Measurements from ENCODE around the gene KLK5.
"Not testable (repeated sequence)": the region's sequence is repeated elsewhere in the genome, so short reads cannot be mapped to it uniquely, and the experiment has no call there.

The KLK5 gene

DNA sequence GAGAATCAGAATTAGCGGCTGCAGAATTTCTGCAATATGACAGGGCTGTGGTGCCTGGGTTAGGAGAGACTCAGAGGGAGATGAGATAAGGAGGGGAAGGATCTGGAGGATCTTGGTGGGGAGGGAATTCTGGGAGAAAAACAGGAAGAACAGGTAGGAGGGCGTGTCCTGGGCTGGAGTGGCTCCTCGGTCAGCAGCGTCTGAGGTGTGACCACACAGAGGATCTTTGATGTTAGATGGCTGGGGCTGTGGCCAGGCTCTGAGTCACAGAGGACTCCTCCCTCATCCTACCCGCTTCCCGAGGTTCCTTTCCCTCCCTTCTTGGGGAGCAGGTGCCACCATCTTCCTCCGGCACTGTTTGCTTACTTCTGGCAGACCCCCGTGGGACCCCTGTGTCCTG lies 22.9 kb upstream of the KLK5 start:
- no peak for DNase-seq
- H3K4me3 ChIP-seq (ENCODE audit: low read depth, low read length): no peak overlapping the region
- no peak overlapping the region for H3K27ac ChIP-seq

DNA sequence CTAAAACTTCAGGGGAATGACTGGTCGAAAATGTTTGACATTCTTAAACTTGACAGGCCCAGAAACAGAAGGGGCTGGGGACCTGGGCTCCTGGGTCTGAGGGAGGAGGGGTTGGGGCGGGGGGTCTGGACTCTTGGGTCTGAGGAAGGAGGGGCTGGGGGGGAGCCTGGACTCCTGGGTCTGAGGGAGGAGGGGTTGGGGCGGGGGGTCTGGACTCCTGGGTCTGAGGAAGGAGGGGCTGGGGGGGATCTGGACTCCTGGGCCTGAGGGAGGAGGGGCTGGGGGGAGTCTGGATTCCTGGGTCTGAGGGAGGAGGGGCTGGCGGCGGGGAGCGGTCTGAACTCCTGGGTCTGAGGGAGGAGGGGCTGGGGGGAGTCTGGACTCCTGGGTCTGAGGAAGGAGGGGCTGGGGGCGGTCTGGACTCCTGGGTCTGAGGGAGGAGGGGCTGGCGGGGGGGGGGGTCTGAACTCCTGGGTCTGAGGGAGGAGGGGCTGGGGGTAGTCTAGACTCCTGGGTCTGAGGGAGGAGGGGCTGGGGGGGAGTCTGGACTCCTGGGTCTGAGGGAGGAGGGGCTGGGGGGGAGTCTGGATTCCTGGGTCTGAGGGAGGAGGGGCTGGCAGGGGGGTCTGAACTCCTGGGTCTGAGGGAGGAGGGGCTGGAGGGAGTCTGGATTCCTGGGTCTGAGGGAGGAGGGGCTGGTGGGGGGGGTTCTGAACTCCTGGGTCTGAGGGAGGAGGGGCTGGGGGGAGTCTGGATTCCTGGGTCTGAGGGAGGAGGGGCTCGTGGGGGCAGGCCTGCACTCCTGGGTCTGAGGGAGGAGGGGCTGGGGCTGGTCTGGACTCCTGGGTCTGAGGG lies 22.1 kb upstream of the KLK5 start:
- Histone ChIP-seq H3K27ac (no peak overlapping the region), H3K9me3 (ENCODE audit: severe bottlenecking) (peaks cover 2% of the 10 kb centered on the region), H3K4me3 (ENCODE audit: low read depth, low read length) (no peak overlapping the region), H3K27me3 (ENCODE audit: insufficient read depth, low read depth, severe bottlenecking) (peaks cover 79% of the 10 kb centered on the region), H3K36me3 (no peaks in the 10 kb centered on the region)
- TF ChIP-seq, protein P1, sequence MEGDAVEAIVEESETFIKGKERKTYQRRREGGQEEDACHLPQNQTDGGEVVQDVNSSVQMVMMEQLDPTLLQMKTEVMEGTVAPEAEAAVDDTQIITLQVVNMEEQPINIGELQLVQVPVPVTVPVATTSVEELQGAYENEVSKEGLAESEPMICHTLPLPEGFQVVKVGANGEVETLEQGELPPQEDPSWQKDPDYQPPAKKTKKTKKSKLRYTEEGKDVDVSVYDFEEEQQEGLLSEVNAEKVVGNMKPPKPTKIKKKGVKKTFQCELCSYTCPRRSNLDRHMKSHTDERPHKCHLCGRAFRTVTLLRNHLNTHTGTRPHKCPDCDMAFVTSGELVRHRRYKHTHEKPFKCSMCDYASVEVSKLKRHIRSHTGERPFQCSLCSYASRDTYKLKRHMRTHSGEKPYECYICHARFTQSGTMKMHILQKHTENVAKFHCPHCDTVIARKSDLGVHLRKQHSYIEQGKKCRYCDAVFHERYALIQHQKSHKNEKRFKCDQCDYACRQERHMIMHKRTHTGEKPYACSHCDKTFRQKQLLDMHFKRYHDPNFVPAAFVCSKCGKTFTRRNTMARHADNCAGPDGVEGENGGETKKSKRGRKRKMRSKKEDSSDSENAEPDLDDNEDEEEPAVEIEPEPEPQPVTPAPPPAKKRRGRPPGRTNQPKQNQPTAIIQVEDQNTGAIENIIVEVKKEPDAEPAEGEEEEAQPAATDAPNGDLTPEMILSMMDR (IDR thresholded peaks at IDR 0.05; ENCODE audit: low read depth, low read length): no peak
- DNase-seq: no peak

More for the DNA sequence above, 22.9 kb upstream of the KLK5 start:
- no peaks in the 10 kb centered on the region for H3K36me3 ChIP-seq
- TF ChIP-seq, protein P1 (IDR thresholded peaks at IDR 0.05; ENCODE audit: low read depth, low read length): no peak
- H3K27me3 ChIP-seq (ENCODE audit: insufficient read depth, low read depth, severe bottlenecking): peaks cover 70% of the 10 kb centered on the region
- H3K9me3 ChIP-seq (ENCODE audit: severe bottlenecking): peaks cover 2% of the 10 kb centered on the region

DNA sequence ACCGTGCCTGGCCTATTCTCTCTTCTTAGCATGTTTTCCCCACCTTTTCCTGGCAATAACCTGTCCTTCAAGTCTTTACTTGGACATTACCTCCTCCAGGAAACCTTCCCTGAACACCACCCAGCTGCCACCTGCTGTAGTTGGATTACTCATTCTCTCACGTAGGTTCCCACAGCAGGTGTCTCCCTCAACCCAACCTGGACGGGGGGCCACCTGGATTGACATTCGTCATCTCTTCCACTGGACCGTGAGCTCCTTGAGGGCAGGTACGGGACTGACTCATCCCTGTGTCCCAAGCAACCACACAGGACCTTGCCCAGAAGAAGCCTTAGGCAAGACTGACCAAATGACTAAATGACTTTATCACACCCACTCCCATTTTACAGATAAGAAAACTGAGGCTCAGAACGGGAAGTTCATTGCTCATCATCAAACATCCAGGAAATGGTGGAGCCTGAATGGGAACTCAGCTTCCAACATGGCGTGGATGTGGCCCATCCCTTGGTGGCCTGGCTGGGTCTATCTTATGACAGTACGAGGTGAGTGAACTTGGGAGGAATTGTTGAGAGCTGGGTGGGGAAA lies 20.0 kb upstream of the KLK5 start:
- Histone ChIP-seq H3K9me3 (ENCODE audit: severe bottlenecking) (peaks cover 2% of the 10 kb centered on the region), H3K27me3 (ENCODE audit: insufficient read depth, low read depth, severe bottlenecking) (peaks cover 80% of the 10 kb centered on the region), H3K27ac (no peak overlapping the region), H3K4me3 (ENCODE audit: low read depth, low read length) (no peak overlapping the region), H3K36me3 (no peaks in the 10 kb centered on the region)
- TF ChIP-seq, protein P1 (IDR thresholded peaks at IDR 0.05; ENCODE audit: low read depth, low read length): no peak
- no peak for DNase-seq

DNA sequence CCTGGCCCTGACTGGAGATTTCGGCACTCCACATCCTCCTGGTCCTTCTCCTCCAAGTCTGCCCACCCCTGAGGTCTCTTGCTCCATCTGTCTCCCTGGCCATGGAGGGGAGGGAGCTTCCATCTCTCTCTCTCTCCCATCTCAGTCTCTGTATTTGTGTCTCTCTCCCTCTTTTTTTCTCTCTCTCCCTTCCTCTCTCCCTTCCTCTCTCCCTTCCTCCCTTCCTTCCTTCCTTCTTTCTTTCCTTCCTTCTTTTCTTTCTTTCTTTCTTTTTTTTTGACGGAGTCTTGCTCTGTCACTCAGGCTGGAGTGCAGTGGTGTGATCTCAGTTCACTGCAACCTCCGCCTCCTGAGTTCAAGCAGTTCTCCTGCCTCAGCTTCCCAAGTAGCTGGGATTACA lies 17.0 kb upstream of the KLK5 start:
- H3K4me3 ChIP-seq (ENCODE audit: low read depth, low read length); DNase-seq; H3K36me3 ChIP-seq; H3K9me3 ChIP-seq (ENCODE audit: severe bottlenecking); H3K27ac ChIP-seq: not testable (repeated sequence)
- peaks cover 86% of the 10 kb centered on the region for H3K27me3 ChIP-seq (ENCODE audit: insufficient read depth, low read depth, severe bottlenecking)

DNA sequence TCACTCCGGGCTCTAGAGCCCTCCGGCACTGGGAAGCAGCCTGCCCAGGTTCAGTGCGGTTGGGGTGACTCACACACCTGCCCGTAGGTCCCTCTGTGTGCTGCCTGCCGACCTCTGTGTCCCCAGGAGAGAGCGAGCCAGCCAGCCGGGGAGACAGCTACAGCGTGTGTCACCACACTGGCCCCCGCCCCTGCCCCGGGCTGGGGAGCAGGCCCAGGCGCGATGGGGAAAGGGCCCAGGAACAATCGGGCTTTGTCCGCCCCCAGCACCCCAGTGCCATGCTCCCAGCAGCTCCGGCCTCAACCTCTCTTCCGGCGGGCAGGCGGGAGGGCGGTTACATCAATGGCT lies 16.5 kb upstream of the KLK5 start, which contains the start of gene KLK6:
KLK6 (minus strand) TSS at position 179 of the 348 bp plus-strand sequence. CDS start 1,487 bp downstream, outside the sequence.
- H3K27me3 ChIP-seq (ENCODE audit: insufficient read depth, low read depth, severe bottlenecking): peaks cover 89% of the 10 kb centered on the region
- no peak within 1 kb of the TSS for H3K4me3 ChIP-seq (ENCODE audit: low read depth, low read length)
- no peaks in the 10 kb centered on the region for H3K36me3 ChIP-seq
- DNase-seq: no peak
- TF ChIP-seq, protein P1 (IDR thresholded peaks at IDR 0.05; ENCODE audit: low read depth, low read length): no peak
- H3K9me3 ChIP-seq (ENCODE audit: severe bottlenecking): no peaks in the 10 kb centered on the region
- H3K27ac ChIP-seq: no peak within 1 kb of the TSS

DNA sequence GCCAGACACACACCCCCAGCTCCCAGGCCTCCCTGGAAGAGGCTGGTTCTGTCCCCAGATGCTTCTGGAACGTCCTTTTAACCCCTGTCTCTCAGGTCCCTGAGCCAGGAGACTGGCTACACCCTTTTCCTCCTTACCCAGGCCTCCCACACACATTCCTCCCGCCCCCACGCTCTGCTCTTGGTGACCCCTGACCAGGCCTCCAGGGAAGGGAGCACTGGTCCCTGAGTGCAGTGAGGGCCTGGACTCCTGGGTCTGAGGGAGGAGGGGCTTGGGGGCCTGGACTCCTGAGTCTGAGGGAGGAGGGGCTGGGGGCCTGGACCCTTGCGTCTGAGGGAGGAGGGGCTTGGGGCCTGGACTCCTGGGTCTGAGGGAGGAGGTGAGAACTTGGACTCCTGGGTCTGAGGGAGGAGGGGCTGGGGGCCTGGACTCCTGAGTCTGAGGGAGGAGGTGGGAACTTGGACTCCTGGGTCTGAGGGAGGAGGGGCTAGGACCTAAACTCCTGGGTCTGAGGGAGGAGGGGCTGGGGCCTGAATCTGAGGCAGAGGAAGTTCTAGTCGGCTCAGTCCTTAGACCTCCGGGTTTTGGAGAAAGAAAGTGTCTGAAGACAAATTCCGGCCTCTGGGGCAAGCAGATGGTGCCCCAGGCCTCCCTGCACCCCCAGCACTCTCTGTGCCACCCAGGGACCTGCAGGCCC lies 16.0 kb upstream of the KLK5 start:
- no peak for DNase-seq
- no peak overlapping the region for H3K4me3 ChIP-seq (ENCODE audit: low read depth, low read length)
- TF ChIP-seq, protein P1 (IDR thresholded peaks at IDR 0.05; ENCODE audit: low read depth, low read length): no peak

More for the DNA sequence above, 16.0 kb upstream of the KLK5 start:
- H3K27ac ChIP-seq: no peak overlapping the region
- peaks cover 89% of the 10 kb centered on the region for H3K27me3 ChIP-seq (ENCODE audit: insufficient read depth, low read depth, severe bottlenecking)
- H3K36me3 ChIP-seq: no peaks in the 10 kb centered on the region
- H3K9me3 ChIP-seq (ENCODE audit: severe bottlenecking): no peaks in the 10 kb centered on the region
